ENCODE measurements around the gene FDXR.
"Not testable (repeated sequence)": the region's sequence is repeated elsewhere in the genome, so short reads cannot be mapped to it uniquely, and the experiment has no call there.

DNA sequence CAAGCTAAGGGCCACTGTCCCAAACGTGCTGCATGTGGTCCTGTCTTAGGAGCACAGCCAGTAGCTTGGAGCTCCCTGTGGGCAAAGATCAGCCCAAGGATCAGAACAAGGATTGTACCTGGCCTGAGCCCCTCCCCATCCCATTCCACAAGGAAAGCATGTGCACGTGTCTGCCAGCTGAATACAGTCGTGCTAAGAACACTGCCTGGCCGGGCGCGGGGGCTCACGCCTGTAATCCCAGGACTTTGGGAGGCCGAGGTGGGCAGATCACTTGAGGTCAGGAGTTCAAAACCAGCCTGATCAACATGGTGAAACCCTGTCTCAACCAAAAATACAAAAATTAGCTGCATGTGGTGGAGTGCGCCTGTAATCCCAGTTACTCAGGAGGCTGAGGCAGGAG lies 2.8 kb downstream of the FDXR start:
- TF ChIP-seq, protein P1, sequence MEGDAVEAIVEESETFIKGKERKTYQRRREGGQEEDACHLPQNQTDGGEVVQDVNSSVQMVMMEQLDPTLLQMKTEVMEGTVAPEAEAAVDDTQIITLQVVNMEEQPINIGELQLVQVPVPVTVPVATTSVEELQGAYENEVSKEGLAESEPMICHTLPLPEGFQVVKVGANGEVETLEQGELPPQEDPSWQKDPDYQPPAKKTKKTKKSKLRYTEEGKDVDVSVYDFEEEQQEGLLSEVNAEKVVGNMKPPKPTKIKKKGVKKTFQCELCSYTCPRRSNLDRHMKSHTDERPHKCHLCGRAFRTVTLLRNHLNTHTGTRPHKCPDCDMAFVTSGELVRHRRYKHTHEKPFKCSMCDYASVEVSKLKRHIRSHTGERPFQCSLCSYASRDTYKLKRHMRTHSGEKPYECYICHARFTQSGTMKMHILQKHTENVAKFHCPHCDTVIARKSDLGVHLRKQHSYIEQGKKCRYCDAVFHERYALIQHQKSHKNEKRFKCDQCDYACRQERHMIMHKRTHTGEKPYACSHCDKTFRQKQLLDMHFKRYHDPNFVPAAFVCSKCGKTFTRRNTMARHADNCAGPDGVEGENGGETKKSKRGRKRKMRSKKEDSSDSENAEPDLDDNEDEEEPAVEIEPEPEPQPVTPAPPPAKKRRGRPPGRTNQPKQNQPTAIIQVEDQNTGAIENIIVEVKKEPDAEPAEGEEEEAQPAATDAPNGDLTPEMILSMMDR (IDR thresholded peaks at IDR 0.05; ENCODE audit: poor library complexity, severe bottlenecking): not testable (repeated sequence)
- not testable (repeated sequence) for TF ChIP-seq RAD21 (conservative IDR thresholded peaks at IDR 0.05); TAF1 (IDR thresholded peaks at IDR 0.05; ENCODE audit: low read depth); EP300 (conservative IDR thresholded peaks at IDR 0.05; ENCODE audit: poor library complexity, severe bottlenecking); MXI1 (conservative IDR thresholded peaks at IDR 0.05; ENCODE audit: poor library complexity, severe bottlenecking)

Measured in neural cell (in vitro differentiated cells).